DOHH2 (cell line): ENCODE measurements around the gene PDE8A.

Experiments used
- H3F3A ChIP-seq: fragments of 200-600 bp; sonication (generic), shearing (Covaris generic); 2 replicates; pipeline ENCODE4 v1.6.0; 2016; ENCODE audit warnings: antibody characterized with exemption, mild to moderate bottlenecking; ENCODE audit not compliant: control insufficient read depth, insufficient read depth
- H3K27ac ChIP-seq: fragments of 200-600 bp; sonication (generic); 2 replicates; pipeline ENCODE4 v1.5.1; 2014; ENCODE audit warnings: low read depth, mild to moderate bottlenecking, low read length, moderate library complexity
- H3K27me3 ChIP-seq: fragments of 200-600 bp; sonication (generic); 2 replicates; pipeline ENCODE4 v1.6.1; 2014; ENCODE audit warnings: mild to moderate bottlenecking, low read length, mixed read lengths; ENCODE audit not compliant: control insufficient read depth
- H3K36me3 ChIP-seq: fragments of 200-600 bp; sonication (generic); 2 replicates; pipeline ENCODE4 v1.6.1; 2014; ENCODE audit warnings: mild to moderate bottlenecking, low read length, moderate library complexity, mixed read lengths; ENCODE audit not compliant: control insufficient read depth
- H3K4me1 ChIP-seq: fragments of 200-600 bp; sonication (generic); 2 replicates; pipeline ENCODE4 v1.6.1; 2014; ENCODE audit warnings: mild to moderate bottlenecking, low read length, mixed read lengths; ENCODE audit not compliant: control insufficient read depth
- H3K4me2 ChIP-seq: fragments of 200-600 bp; sonication (generic); 2 replicates; pipeline ENCODE4 v1.6.0; 2014; ENCODE audit warnings: mild to moderate bottlenecking, low read length, moderate library complexity
- H3K4me3 ChIP-seq: fragments of 200-600 bp; sonication (generic); 2 replicates; pipeline ENCODE4 v1.5.1; 2014; ENCODE audit warnings: mild to moderate bottlenecking, low read length, mixed read lengths
- H3K79me2 ChIP-seq: fragments of 200-600 bp; sonication (generic); 2 replicates; pipeline ENCODE4 v1.6.1; 2014; ENCODE audit warnings: mild to moderate bottlenecking, low read length, mixed read lengths; ENCODE audit not compliant: control insufficient read depth
- H3K9me2 ChIP-seq: fragments of 200-600 bp; sonication (generic); replicated peaks from 2 replicates; pipeline ENCODE4 v1.6.1; 2014; ENCODE audit warnings: mild to moderate bottlenecking, low read length, mixed read lengths; ENCODE audit not compliant: control insufficient read depth
- H3K9me3 ChIP-seq: fragments of 200-600 bp; sonication (generic); 2 replicates; pipeline ENCODE4 v1.6.1; 2014; ENCODE audit warnings: antibody characterized with exemption, low read length, mixed read lengths; ENCODE audit not compliant: control insufficient read depth, insufficient read depth
- H4K20me1 ChIP-seq: fragments of 200-600 bp; sonication (generic); 2 replicates; pipeline ENCODE4 v1.6.0; 2014; ENCODE audit warnings: low read depth, mild to moderate bottlenecking, antibody characterized with exemption, low read length, moderate library complexity; ENCODE audit not compliant: control insufficient read depth, insufficient read depth
- EZH2phosphoT487 ChIP-seq: fragments of 200-600 bp; sonication (generic); IDR thresholded peaks from 2 replicates; pipeline ENCODE4 v1.6.1; 2017; ENCODE audit warnings: borderline replicate concordance, mild to moderate bottlenecking, antibody characterized with exemption, low read length, moderate library complexity, mixed read lengths
- TF ChIP-seq, protein P1 (sequence below): fragments of 200-600 bp; sonication (generic); IDR thresholded peaks from one replicate; pipeline ENCODE4 v1.5.1; 2014; ENCODE audit warnings: antibody characterized with exemption, mild to moderate bottlenecking, low read depth, low read length; ENCODE audit not compliant: poor library complexity, severe bottlenecking

PDE8A gene

GRCh38 chr15:85142312-85142711, 160.7 kb downstream of the PDE8A start:
- Histone ChIP-seq H4K20me1 (no peaks in the 10 kb centered on the region), H3K4me2 (no peak overlapping the region), H3K4me1 (no peaks in the 10 kb centered on the region), H3K9me3 (no peaks in the 10 kb centered on the region), H3K79me2 (no peaks in the 10 kb centered on the region), H3K4me3 (no peak overlapping the region), H3K27ac (no peak overlapping the region), H3K27me3 (no peaks in the 10 kb centered on the region), H3F3A (no peaks in the 10 kb centered on the region), H3K9me2 (no peaks in the 10 kb centered on the region), H3K36me3 (peaks cover 5% of the 10 kb centered on the region; the same call in 1 of the 2 replicates)
- TF ChIP-seq, protein P1, sequence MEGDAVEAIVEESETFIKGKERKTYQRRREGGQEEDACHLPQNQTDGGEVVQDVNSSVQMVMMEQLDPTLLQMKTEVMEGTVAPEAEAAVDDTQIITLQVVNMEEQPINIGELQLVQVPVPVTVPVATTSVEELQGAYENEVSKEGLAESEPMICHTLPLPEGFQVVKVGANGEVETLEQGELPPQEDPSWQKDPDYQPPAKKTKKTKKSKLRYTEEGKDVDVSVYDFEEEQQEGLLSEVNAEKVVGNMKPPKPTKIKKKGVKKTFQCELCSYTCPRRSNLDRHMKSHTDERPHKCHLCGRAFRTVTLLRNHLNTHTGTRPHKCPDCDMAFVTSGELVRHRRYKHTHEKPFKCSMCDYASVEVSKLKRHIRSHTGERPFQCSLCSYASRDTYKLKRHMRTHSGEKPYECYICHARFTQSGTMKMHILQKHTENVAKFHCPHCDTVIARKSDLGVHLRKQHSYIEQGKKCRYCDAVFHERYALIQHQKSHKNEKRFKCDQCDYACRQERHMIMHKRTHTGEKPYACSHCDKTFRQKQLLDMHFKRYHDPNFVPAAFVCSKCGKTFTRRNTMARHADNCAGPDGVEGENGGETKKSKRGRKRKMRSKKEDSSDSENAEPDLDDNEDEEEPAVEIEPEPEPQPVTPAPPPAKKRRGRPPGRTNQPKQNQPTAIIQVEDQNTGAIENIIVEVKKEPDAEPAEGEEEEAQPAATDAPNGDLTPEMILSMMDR: no peak
- no peak for TF ChIP-seq EZH2phosphoT487

DNA sequence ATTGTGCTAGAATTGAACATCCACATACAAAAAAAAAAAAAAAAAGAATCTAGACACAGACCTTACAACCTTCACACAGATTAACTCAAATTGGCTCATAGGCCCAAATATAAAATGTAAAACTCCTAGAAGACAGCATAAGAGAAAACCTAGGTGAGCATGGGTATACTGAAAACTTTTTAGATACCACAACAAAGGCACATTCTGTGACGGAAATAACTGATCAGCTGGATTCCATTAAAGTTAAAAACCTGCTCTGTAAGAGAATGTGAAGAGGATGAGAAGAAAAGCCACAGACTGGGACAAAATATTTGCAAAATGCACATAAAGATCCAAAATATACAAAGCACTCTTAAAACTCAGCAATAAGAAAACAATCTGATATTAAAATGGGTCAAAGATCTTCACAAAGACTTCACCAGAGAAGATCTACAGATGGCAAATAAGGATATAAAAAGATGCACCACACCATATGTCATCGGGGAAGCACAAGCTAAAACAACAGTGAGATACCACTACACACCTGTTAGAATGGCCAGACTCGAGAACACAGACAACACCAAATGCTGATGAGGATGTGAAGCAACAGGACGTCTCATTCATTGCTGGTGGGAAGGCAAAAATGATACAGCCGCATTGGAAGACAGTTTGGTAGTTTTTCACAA, 167.9 kb downstream of the PDE8A start:
- Histone ChIP-seq H3K79me2 (no peaks in the 10 kb centered on the region), H3K27ac (no peak overlapping the region), H3K4me3 (no peak overlapping the region), H3K27me3 (peaks cover 3% of the 10 kb centered on the region; the same call in 1 of the 2 replicates), H3F3A (no peaks in the 10 kb centered on the region), H3K9me2 (no peaks in the 10 kb centered on the region), H3K9me3 (no peaks in the 10 kb centered on the region), H4K20me1 (no peaks in the 10 kb centered on the region), H3K36me3 (no peaks in the 10 kb centered on the region), H3K4me2 (no peak overlapping the region), H3K4me1 (no peaks in the 10 kb centered on the region)
- no peak for TF ChIP-seq EZH2phosphoT487
- TF ChIP-seq, protein P1: no peak

- no peaks in the 10 kb centered on the region for H3K9me2 ChIP-seq
- no peak overlapping the region for H3K4me2 ChIP-seq
- TF ChIP-seq, protein P1: no peak
- H3K79me2 ChIP-seq: no peaks in the 10 kb centered on the region
- peaks cover 3% of the 10 kb centered on the region; the same call in 1 of the 2 replicates for H3K27me3 ChIP-seq
- no peaks in the 10 kb centered on the region for H3K4me1 ChIP-seq
- H3K9me3 ChIP-seq: no peaks in the 10 kb centered on the region
- no peak overlapping the region for H3K27ac ChIP-seq
- H3K4me3 ChIP-seq: no peak overlapping the region
- no peaks in the 10 kb centered on the region for H3K36me3 ChIP-seq
- H3F3A ChIP-seq: no peaks in the 10 kb centered on the region
- no peaks in the 10 kb centered on the region for H4K20me1 ChIP-seq
These were observed 168.4 kb downstream of the PDE8A start for GRCh38 chr15:85150130-85150480.
